Thyroid gland (tissue), 4 donors: ENCODE results near the gene LIMS2. TPM values are rescaled to one million over a fixed set of nuclear protein-coding genes. Genes with fewer than 3 reads are reported as not detected.

Experiments used
- DNase-seq, 2 donors: peaks; one replicate each; pipeline ENCODE4 v3.0.0-alpha.2; 2019
- H3K27ac ChIP-seq, 3 donors: fragments of 200-600 bp; sonication (generic); 1 replicate in 2 of 3; 2 replicates in 1 of 3; pipeline ENCODE4 v1.5.1; 2016 to 2019; ENCODE audit warnings: mild to moderate bottlenecking in 1 of 3, moderate library complexity in 1 of 3
- H3K27me3 ChIP-seq: fragments of 200-600 bp; sonication (generic); one replicate; pipeline ENCODE4 v1.5.1; 2019
- H3K36me3 ChIP-seq, 2 donors: fragments of 200-600 bp; sonication (generic); one replicate each; pipeline ENCODE4 v1.5.1; 2016 to 2019
- H3K4me1 ChIP-seq, 2 donors: fragments of 200-600 bp; sonication (generic); one replicate each; pipeline ENCODE4 v1.5.1; 2017 to 2019
- H3K4me3 ChIP-seq, 3 donors: fragments of 200-600 bp; sonication (generic); replicated peaks in 1 of 3; 1 replicate in 2 of 3; 2 replicates in 1 of 3; pipeline ENCODE4 v1.5.1; 2016; ENCODE audit warnings: mild to moderate bottlenecking in 1 of 3
- H3K9me3 ChIP-seq: fragments of 200-600 bp; sonication (generic); one replicate; pipeline ENCODE4 v1.5.1; 2017
- POLR2A ChIP-seq, 2 donors: fragments of 450-650 bp; IDR thresholded peaks; one replicate each; pipeline ENCODE4 v1.6.1; 2017; ENCODE audit warnings: antibody characterized with exemption in 2 of 2, mild to moderate bottlenecking in 2 of 2, moderate library complexity in 1 of 2
- WGBS, 2 donors: methylation state at CpG; one replicate each; pipeline ENCODE4 v1.1.5; 2017; 5-methylcytosine and 5-hydroxymethylcytosine counted together
- intact Hi-C: fragments of 100-400 bp; cut with DNase I; formaldehyde crosslinking; loops from one replicate; pipeline ENCODE4 v1.15.1; 2023
- total RNA-seq, 4 donors: library from RNA; depleted of rRNA; stranded (reverse); fragments of >200 nt; gene quantifications; one replicate each; pipeline ENCODE4 v1.2.3, GENCODE V29; 2016
- TF ChIP-seq, protein P1 (sequence below), 6 experiments: fragments of 200-600 bp in 3 of 6; fragments of 450-650 bp in 3 of 6; sonication (generic) in 3 of 6; IDR thresholded peaks; one replicate each; pipeline ENCODE4 v1.5.1; 2016 to 2019; ENCODE audit warnings: antibody characterized with exemption in 6 of 6, mild to moderate bottlenecking in 2 of 6, inconsistent platforms in 1 of 6, moderate library complexity in 1 of 6

Gene LIMS2
- total RNA-seq, 4 donors from 2014 or later = 9.1 to 27.8 (median 14.2) TPM

- H3K27ac ChIP-seq = no peak overlapping the region
- WGBS, 2 donors = 79 to 88% methylated on average over 5 to 6 of the region's 6 CpGs
- H3K9me3 ChIP-seq = no peaks in the 10 kb centered on the region
- no peak overlapping the region for H3K4me3 ChIP-seq
- no peaks in the 10 kb centered on the region for H3K27me3 ChIP-seq
- TF ChIP-seq, protein P1, sequence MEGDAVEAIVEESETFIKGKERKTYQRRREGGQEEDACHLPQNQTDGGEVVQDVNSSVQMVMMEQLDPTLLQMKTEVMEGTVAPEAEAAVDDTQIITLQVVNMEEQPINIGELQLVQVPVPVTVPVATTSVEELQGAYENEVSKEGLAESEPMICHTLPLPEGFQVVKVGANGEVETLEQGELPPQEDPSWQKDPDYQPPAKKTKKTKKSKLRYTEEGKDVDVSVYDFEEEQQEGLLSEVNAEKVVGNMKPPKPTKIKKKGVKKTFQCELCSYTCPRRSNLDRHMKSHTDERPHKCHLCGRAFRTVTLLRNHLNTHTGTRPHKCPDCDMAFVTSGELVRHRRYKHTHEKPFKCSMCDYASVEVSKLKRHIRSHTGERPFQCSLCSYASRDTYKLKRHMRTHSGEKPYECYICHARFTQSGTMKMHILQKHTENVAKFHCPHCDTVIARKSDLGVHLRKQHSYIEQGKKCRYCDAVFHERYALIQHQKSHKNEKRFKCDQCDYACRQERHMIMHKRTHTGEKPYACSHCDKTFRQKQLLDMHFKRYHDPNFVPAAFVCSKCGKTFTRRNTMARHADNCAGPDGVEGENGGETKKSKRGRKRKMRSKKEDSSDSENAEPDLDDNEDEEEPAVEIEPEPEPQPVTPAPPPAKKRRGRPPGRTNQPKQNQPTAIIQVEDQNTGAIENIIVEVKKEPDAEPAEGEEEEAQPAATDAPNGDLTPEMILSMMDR (IDR thresholded peaks at IDR 0.05) = no peak
- TF ChIP-seq POLR2A (IDR thresholded peaks at IDR 0.05) = no peak
- peaks cover 10 to 48% of the 10 kb centered on the region in 2 donors for H3K4me1 ChIP-seq
- intact Hi-C loops = no loop called here
- DNase-seq = no peak
- no peaks in the 10 kb centered on the region for H3K36me3 ChIP-seq
These were observed 27.0 kb downstream of the LIMS2 start for GRCh38 chr2:127648321-127648720.

GRCh38 chr2:127647242-127648190 is 27.8 kb downstream of the LIMS2 start:
- intact Hi-C loops = no loop called here
- H3K4me1 ChIP-seq = peaks cover 10 to 45% of the 10 kb centered on the region in 2 donors
- H3K27ac ChIP-seq = peak overlapping the region in 2 of 3 donors; percentile 17 to 36
- H3K4me3 ChIP-seq = no peak overlapping the region
- TF ChIP-seq, protein P1 (IDR thresholded peaks at IDR 0.05) = no peak
- no peak for TF ChIP-seq POLR2A (IDR thresholded peaks at IDR 0.05)
- no peaks in the 10 kb centered on the region for H3K9me3 ChIP-seq
- DNase-seq = no peak
- H3K36me3 ChIP-seq = no peaks in the 10 kb centered on the region
- 63 to 67% methylated on average over 14 of the region's 16 CpGs for WGBS, 2 donors
- no peaks in the 10 kb centered on the region for H3K27me3 ChIP-seq

GRCh38 chr2:127646487-127647241 is 28.7 kb downstream of the LIMS2 start:
- Histone ChIP-seq H3K4me1 (peaks cover 7 to 37% of the 10 kb centered on the region in 2 donors), H3K27me3 (no peaks in the 10 kb centered on the region), H3K4me3 (no peak overlapping the region), H3K36me3 (no peaks in the 10 kb centered on the region), H3K9me3 (no peaks in the 10 kb centered on the region), H3K27ac (peak overlapping the region in 2 of 3 donors; percentile 17 to 36)
- WGBS, 2 donors = 61 to 64% methylated on average over 21 to 24 of the region's 24 CpGs
- no peak for DNase-seq
- TF ChIP-seq, protein P1 (IDR thresholded peaks at IDR 0.05) = no peak
- no peak for TF ChIP-seq POLR2A (IDR thresholded peaks at IDR 0.05)
- intact Hi-C loops = no loop called here

DNA sequence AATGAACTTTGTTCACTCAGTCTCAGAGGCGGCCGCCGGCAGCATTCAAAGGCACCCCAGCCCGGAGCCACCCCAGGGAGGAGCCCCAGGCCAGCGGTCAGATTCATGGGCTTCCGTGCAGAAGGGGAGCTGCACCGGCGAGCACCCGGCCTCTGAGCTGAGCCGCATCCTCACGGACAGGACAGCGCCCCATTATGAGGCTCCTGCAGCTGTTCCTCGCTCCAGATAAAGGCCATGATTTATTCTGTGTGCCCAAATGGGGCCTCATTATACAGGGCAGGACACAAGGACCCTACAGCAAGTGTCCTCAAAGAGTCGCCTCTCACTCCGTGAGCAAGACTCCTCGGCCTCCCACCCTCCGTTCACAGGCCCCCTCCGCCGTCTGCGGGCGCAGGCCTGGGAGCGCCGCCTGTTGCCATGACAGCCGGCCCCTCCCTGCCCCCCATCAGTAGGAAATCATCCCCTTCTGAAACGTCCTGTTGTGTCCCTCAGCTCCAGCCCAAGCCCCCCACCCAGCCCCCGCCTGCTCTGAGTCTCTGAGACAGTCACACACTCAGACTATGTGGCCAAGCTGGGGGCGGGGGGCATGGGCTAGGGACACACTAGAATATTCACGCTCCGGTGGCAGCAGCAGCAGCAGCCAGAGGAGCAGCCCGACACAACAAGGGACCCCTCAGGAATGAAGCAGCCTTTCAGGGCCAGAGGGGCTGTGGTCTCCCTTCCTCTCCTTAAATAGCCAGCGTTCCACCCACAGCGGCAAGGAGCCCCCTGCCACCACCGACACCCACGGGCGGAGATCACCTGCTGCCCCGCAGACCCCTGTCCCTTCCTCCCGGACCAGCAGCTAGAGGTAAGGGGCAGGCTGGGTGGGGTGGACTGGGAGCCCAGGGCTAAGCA is 29.7 kb downstream of the LIMS2 start, which contains the start of gene GPR17:
Gene GPR17, plus strand, starts transcription at position 759 of the 897 bp plus-strand sequence. CDS start 4,583 bp downstream, outside the sequence.
- no peak for DNase-seq
- H3K36me3 ChIP-seq = no peaks in the 10 kb centered on the region
- peak within 1 kb of the TSS in 2 of 3 donors; percentile 17 to 36 for H3K27ac ChIP-seq
- H3K4me1 ChIP-seq = peaks cover 7 to 33% of the 10 kb centered on the region in 2 donors
- no peaks in the 10 kb centered on the region for H3K27me3 ChIP-seq
- whole genome bisulfite sequencing, 2 donors = 63 to 66% methylated on average over 18 to 33 of the region's 37 CpGs
- intact Hi-C loops = no loop called here
- no peak within 1 kb of the TSS for H3K4me3 ChIP-seq
- no peaks in the 10 kb centered on the region for H3K9me3 ChIP-seq
- no peak for TF ChIP-seq POLR2A (IDR thresholded peaks at IDR 0.05)
- TF ChIP-seq, protein P1 (IDR thresholded peaks at IDR 0.05) = no peak
